Vagina (tissue), 2 donors: ENCODE measurements around the gene HAUS2.

ENCODE experiments used
- POLR2A ChIP-seq, 2 donors: fragments of 450-650 bp; IDR thresholded peaks; one replicate each; pipeline ENCODE4 v1.6.1; 2017; ENCODE audit warnings: antibody characterized with exemption in 2 of 2, mild to moderate bottlenecking in 2 of 2, moderate library complexity in 2 of 2
- TF ChIP-seq, protein P1 (sequence below), 3 experiments: fragments of 450-650 bp in 2 of 3; fragments of 200-600 bp in 1 of 3; sonication (generic) in 1 of 3; IDR thresholded peaks; one replicate each; pipeline ENCODE4 v1.5.1; 2017 to 2019; ENCODE audit warnings: antibody characterized with exemption in 3 of 3, mild to moderate bottlenecking in 2 of 3, moderate library complexity in 2 of 3

DNA sequence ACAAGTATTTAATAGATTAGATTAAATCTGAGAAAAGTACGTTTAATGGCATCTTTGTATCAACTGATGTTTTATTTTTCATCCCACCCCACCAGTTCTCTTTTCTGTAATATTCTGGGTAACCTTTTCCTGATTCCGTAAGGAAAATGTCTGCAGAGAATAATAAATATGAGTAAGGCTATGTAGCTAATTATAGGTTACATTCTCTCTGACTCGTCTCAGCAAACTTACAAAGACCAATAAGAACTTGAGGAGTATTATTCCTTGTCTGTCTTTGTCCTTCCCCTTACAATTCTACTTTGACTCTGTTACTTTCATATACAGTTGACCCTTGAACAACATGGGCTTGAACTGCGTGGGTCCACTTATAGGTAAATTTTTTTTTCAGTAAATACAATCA lies 41.1 kb upstream of the HAUS2 start:
- TF ChIP-seq, protein P1, sequence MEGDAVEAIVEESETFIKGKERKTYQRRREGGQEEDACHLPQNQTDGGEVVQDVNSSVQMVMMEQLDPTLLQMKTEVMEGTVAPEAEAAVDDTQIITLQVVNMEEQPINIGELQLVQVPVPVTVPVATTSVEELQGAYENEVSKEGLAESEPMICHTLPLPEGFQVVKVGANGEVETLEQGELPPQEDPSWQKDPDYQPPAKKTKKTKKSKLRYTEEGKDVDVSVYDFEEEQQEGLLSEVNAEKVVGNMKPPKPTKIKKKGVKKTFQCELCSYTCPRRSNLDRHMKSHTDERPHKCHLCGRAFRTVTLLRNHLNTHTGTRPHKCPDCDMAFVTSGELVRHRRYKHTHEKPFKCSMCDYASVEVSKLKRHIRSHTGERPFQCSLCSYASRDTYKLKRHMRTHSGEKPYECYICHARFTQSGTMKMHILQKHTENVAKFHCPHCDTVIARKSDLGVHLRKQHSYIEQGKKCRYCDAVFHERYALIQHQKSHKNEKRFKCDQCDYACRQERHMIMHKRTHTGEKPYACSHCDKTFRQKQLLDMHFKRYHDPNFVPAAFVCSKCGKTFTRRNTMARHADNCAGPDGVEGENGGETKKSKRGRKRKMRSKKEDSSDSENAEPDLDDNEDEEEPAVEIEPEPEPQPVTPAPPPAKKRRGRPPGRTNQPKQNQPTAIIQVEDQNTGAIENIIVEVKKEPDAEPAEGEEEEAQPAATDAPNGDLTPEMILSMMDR (IDR thresholded peaks at IDR 0.05): no peak
- TF ChIP-seq POLR2A (IDR thresholded peaks at IDR 0.05): no peak
